Stimulated activated CD8-positive, alpha-beta memory T cell treated with anti-CD3 and anti-CD28 coated beads, Interleukin-7, amount 100 ng/mL, for 24 hours (primary cell): Measurements from ENCODE around the gene RFX3.

Experiments
- DNase-seq: peaks from one replicate; pipeline ENCODE4 v3.0.0-alpha.2; 2020; ENCODE audit warnings: low read depth

Gene RFX3

GRCh38 chr9:3271581-3271980 lies 254.2 kb downstream of the RFX3 start:
- no peak for DNase-seq

DNA sequence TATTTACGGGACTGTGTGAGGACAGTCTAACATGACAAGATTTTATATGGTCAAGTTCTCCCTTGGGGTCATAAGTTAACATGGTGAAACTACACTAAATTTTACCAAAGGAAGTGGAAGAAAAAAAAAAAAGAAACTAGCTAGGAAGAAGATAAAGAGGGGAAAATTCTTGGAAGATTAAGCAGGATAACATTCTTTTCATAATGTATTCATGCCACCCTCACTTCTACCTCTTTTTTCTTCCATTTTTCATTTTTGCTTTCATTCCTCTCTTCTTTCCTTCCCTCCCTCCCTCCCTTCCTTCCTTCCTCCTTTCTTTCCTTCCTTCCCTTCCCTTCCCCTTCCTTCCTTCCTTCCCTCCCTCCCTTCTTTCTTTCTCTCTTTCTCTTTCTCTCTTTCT lies 254.6 kb downstream of the RFX3 start:
- no peak for DNase-seq

GRCh38 chr9:3268223-3268622 lies 257.6 kb downstream of the RFX3 start:
- no peak for DNase-seq

GRCh38 chr9:3263698-3264097 lies 262.1 kb downstream of the RFX3 start:
- DNase-seq, result no peak

- no peak for DNase-seq
Measured at GRCh38 chr9:3262826-3263529, 262.8 kb downstream of the RFX3 start.

DNA sequence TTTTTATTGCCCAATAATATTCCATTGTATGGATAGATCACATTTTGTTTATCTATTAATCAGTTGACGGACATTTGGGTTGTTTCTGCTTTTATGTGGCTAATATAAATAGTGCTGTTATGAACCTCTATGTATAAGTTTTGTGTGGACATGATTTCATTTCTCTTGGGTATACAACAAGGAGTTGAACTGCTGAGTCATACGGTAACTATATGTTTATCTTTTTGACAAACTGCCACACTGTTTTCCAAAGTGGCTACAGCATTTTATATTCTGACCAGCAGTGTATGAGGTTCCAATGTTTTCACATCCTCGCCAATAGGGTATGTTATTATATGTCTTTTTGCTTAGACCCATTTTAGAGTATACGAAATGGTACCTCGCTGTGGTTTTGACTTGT lies 264.3 kb downstream of the RFX3 start:
- no peak for DNase-seq

GRCh38 chr9:3256571-3257330 lies 269.1 kb downstream of the RFX3 start:
- no peak for DNase-seq

GRCh38 chr9:3251309-3251708 lies 274.5 kb downstream of the RFX3 start:
- no peak for DNase-seq

GRCh38 chr9:3250741-3251140 lies 275.1 kb downstream of the RFX3 start:
- no peak for DNase-seq

- DNase-seq, result no peak
Measured at GRCh38 chr9:3247211-3247610, 278.6 kb downstream of the RFX3 start.

DNA sequence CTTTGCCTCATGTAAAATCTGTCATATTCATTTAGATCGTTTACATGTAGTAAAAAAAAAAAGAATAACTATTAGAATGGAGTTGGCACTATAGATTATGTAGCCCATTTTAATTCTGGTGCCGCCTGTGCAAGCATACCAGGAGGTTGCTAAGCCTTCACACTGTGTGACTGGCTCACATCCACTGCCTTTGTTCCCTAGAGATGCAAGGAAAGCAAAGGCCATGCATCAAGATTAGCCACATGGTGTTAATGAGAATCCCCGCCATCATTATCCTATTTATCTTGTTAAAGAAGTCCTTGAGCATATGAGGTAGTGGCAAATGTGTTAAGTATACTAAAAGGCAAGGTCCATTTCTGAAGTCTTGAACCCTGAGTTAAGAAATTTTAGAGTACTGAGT lies 279.6 kb downstream of the RFX3 start:
- DNase-seq, result no peak

DNA sequence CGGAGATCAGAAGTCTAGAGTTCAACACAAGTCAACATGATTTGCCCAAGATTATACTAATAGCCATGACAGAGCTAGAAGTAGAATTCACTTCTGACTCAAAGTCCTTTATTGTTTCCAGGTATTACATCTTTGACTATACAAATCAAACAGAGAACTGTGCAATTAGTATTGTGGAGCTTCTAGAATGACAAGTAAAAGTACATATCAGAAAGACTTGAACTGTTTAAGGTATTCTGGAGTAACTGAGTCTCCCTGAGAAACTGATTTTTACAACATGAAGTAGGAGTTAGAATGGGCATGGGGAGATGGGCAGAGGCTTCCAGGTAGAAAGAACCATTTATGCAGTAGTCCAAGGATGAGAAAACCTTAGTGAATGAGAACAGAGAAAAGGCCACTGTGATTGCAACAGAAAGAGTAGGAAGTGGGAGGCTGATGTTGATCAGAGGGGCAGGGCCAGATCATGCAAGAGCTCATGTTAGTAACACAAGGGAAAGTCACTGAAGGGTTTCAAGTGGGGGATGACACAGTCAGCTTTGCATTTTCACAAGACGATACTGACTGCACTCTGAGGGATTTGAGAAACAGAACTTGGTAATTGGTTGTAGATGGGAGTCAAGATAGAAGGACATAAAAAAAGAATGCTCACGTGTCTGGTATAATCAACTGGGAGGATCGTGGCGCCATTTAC lies 280.7 kb downstream of the RFX3 start:
- no peak for DNase-seq

DNA sequence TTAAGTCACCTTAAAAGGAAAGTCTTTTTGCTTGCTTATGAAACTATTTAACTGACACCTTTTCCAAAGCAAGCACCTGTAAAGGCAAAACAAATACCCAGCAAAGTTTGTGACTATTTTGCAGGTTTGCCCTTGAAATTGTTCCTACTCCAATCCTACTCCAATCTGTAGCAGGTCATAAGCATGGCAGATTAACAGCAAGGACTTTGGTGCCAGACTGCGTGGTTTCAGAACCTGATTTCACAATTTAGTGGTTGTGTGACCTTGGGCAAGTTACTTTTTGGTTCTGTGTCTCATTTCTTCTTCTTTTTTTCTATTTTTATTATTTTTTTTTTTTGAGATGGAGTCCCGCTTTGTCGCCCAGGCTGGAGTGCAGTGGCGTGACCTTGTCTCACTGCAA lies 282.1 kb downstream of the RFX3 start:
- no peak for DNase-seq

DNA sequence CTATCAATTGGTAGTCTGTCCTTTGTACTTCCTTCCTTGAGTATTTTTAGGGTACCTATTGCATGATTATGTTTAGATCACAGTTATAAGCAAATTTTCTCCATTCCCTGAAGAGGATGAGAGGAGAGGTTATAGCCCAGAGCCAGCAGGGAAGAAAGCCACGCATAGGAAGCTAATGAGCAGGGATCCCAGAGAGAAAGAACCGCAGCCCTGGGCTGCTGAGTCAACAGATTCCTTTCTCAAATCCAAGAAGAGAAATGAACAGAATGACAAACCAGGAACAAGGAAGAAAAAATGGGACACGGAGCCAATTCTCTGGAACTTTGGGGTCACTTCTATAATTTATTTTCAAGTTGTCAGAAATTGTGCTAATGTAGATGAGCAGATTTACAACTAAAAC lies 284.5 kb downstream of the RFX3 start:
- DNase-seq, result no peak

DNA sequence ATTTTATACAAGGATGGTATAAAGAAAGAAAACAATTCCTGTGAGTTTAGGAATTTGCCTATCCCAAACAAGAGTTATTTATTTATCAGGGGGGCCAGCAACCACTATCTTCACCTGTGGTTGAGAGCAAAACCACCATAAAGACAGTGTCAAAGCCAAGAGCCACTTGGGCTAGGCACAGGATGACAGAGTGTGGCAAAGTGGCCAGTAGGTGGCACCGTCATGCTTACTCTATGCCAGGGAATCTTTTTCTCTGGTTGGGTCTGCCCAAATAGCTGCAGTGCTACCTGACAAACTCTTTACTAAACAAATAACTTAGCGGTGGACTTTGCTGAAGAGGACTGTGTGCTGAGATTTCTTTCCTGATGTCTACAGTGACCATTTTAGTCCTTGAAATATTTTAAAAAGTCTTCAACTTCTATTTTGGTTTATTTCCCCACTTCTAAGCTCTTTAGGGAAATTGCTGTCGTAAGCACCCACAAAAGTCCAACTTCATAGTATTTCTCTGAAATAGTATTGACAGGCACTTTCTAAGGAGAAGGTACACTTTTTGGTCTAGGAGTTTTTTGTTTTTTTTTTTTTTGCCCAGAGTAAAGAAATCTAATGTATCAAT lies 285.0 kb downstream of the RFX3 start:
- DNase-seq, result peak; percentile 47

DNA sequence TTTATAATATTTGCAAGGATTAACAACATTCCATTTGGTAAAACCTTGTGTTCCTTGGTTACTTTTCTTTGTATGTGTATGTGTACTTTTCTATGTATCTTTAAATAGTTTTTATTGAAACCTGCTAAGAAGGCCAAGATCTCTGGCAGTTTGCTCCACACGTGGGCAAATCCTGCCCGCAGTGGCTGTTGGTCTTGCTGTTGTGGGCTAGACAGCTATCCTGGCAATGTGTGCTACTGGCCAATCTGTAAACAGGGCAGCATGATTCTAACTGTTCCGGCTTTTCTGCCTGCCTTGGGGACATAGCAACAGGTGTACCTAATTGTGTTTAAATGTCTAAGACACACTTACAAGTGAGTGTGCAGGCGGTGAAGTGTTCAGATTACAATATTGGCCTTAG lies 286.6 kb downstream of the RFX3 start:
- DNase-seq, result no peak

DNA sequence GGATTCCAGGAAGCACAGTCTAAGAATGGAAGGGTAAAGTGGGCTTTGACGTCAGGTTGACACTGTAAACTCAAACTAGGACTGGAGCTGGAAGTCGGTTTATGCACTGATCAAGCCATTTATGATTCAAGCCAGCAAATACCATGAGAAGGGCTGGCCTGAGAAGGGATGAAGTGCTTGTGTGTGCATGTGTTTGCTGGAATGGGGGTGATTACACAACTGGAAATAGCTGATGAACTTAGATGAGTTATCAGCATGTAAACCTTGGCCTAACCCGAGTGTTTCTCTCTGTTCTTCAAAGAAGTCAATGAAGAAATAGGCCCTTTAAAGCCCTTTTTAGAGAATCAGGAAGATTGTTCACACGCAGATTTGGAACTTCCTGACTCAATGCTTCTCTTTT lies 287.6 kb downstream of the RFX3 start:
- no peak for DNase-seq

DNA sequence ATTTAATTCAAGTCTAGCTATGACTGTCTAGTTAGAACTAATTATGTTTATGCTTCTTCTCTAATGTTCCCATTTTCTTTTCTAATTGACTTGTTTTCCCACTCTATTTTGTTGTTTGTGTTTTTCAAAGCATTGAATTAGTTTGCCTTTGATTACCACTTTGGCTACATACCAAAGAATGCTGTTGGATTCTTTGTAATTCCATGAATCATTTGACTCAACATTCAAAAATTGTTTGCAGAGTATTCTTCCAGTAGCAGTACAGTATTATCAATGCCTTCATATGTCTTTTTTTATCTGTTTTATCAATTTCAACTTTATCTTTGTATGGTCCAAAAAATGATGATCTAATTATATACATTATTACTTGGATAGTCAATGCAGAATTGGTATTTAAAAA lies 288.7 kb downstream of the RFX3 start:
- no peak for DNase-seq

GRCh38 chr9:3235497-3235896 lies 290.3 kb downstream of the RFX3 start:
- DNase-seq, result no peak

GRCh38 chr9:3224931-3225330 lies 300.9 kb downstream of the RFX3 start:
- DNase-seq, result no peak

- no peak for DNase-seq
Measured at GRCh38 chr9:3215658-3216057, 310.1 kb downstream of the RFX3 start.

- DNase-seq, result no peak
Measured at GRCh38 chr9:3214741-3215140, 311.1 kb downstream of the RFX3 start.
